Skin of body (tissue), 2 donors: ENCODE measurements around the gene TPI1. TPM values are rescaled to one million over a fixed set of nuclear protein-coding genes. Genes with fewer than 3 reads are reported as not detected.
"Not testable (repeated sequence)": the region's sequence is repeated elsewhere in the genome, so short reads cannot be mapped to it uniquely, and the experiment has no call there.

Source experiments
- DNase-seq: peaks from one replicate; lab custom pipeline; 2025; lab: John Stamatoyannopoulos, UW
- total RNA-seq: library from RNA; depleted of rRNA; stranded (reverse); fragments of >200 nt; gene quantifications from one replicate; pipeline ENCODE4 v1.2.3, GENCODE V29; 2014

Gene TPI1
- total RNA-seq, 1 donor from 2014 or later: 316 TPM

DNA sequence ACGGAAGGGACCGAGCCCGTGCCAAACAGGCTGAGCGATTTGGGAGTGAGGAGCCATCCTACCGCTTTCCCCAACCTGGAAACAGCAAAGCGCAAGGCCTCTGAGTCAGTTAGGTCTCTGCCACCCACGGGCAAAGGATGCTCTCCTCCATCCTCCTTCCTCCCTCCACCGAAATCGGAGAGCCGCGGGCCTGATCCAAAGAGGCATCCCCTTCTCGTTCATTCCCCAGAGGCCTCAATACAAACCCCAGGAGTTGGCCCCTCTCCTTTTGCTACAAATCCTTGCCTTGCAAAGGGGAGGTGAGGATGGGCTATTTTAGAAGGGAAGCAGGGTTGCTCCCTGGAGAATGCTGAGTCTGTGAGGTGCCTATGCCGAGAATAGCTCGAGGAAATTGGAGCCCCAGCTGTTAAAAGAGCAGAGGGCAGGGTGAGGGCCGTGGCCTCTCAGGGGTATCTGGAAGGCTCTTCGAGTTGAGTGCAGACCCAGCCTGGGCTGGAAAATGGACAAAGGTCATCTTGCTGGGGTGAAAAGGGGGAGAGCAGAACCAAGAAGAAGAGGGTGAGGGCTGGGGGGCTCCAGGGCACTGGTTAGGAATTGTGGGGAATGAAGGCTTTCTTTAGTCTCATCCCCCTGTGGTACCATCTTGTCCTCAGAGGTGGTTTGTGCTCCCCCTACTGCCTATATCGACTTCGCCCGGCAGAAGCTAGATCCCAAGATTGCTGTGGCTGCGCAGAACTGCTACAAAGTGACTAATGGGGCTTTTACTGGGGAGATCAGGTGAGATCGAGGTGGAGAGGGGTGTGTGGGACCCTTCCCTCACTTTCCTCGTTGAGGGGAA lies 1.1 kb downstream of the TPI1 start:
- no peak for DNase-seq

GRCh38 chr12:6869049-6870021 lies 2.0 kb downstream of the TPI1 start:
- DNase-seq: peak; percentile 23

DNA sequence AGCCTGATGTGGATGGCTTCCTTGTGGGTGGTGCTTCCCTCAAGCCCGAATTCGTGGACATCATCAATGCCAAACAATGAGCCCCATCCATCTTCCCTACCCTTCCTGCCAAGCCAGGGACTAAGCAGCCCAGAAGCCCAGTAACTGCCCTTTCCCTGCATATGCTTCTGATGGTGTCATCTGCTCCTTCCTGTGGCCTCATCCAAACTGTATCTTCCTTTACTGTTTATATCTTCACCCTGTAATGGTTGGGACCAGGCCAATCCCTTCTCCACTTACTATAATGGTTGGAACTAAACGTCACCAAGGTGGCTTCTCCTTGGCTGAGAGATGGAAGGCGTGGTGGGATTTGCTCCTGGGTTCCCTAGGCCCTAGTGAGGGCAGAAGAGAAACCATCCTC lies 3.0 kb downstream of the TPI1 start:
- not testable (repeated sequence) for DNase-seq

DNA sequence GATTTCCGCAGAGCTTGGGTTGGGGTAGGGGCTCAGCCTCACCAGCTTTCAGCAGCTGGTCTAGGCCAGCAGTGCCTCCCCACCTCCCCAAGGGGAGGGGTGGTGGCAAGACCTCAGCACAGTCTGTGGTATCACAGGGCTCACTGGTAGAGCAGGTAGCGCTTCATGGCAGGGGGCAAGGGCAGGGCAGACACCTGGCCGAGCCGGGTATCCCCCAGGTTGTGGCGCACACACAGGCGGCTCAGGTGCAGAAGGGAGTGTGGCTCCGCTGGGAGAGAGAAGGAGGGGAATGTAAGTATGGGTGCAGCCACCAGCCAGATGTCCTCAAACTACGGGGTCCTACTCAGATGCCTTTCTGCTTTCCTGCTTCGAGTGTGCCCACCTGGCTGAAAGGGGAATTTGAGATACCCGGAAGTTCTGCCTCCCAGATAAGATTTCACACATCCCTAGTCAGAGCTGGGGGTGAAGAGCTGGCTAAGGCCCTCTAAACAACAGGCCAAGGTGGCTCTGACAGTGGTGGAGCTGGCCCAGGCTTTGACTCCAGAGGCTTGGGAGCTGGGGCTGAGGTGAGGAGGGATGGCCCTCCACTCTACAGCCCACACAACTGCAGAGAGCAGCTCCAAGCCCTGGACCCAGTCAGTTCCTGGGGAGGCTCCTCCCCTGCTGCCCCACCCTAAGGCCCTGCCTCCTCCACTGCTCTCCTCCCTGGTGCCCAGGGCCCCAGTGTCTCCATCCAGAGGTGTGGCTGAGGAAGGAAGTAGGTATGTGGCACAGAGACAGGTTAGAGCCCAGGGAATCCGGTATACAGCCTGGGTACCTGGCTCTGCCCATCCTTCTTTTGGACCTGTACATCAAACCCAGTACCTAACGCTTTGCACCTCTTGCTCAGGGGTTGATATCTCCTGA lies 4.0 kb downstream of the TPI1 start:
- DNase-seq: no peak

DNA sequence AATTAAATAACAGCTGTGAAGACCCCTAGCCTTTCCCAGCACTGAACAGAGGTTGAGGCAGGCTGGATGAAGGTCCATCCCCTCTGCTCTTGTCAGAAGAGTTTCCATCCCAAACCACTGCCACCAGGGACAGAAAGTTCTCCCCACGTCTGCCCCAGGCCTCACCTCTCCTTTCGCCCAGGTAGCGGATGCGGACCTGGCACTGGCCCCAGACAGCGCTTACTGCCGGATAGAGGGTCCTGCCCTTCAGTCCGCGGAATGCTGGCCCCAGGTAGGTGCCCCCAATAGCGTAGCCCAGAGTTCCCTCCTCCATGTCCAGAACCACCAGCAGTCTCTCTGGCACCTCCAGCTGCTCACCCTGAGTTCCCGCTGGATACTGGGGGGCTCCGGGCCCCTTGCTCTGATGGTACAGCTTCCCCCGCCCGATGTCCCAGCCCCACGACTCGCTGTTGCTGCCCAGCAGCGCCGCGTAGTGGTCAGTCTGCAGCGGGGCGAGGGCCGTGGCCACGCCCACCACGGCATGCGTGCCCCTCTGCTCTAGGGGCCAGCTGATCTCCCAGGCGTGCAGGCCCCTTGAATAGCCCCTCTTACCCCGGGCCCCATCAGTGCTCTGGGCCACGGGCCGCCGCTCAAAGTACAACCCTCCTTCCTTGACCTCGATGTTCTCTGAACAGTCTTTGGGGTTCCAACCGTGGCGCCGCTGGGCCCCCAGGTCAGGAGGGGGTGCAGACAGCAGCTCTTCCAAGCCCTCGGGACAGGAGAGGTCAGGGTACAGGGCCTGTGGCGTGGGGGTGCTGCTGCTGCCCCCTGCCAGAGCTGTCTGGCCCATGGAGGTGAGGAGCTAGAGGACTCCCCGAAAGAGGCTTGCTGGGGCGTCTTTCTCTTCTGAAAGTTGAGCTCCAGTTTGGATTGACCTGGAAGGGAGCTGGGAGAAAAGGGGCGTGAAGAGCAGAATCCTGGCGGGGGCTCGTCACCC lies 5.0 kb downstream of the TPI1 start:
- DNase-seq: no peak

DNA sequence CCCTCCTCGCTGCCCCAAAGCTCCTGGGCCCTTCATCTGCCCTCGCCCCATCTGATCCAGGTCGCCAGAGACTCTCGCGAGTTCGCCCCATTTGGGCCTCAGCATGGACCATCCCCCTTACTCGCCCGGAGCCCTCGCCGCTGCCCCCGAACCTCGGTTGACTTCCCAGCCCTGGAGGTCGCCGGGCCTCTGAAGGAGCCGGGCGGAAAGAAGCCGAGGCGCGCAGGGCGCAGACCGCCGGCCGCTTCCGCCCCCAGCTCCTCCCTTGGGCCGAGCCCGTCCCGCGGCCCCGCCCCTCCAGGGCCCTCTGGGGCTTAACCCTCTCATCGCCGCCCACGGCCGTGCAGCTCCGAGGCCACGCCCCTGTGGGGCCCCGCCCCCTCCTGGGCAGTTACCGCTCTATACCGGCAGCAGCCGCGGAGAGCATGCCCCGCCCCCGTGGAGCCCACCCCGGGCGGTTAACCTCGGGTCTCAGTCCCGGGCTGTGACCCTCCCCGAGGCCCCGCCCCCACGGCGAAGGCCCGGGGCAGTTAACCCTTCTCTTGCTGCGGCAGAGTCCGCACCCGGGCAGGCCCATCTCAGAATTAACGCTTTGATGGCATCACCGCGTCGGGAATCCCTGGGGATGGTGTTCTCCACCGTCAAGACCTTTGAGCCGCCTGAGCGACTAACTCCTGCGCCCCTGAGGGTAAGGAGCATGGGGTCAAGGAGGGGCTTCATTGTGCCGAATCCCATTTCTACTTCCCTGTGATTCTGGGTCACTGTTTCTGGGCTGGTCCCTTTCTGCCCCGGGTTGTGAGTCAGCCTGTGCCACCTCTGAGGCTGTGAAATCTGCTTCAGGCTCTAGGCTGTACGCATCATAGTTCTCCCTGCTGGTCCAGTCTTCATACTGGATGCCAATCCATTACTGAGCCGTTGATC lies 6.0 kb downstream of the TPI1 start, which contains the start of gene SPSB2:
Gene SPSB2 (minus strand): TSS at position 210 of the 921 bp plus-strand sequence. CDS start 402 bp downstream, outside the sequence.
- peak; percentile 91 for DNase-seq

- not testable (repeated sequence) for DNase-seq
These were observed 6.7 kb downstream of the TPI1 start for GRCh38 chr12:6874015-6874368.

GRCh38 chr12:6879824-6880223 lies 12.5 kb downstream of the TPI1 start:
- DNase-seq: not testable (repeated sequence)

GRCh38 chr12:6883252-6883651 lies 15.9 kb downstream of the TPI1 start:
- DNase-seq: no peak

DNA sequence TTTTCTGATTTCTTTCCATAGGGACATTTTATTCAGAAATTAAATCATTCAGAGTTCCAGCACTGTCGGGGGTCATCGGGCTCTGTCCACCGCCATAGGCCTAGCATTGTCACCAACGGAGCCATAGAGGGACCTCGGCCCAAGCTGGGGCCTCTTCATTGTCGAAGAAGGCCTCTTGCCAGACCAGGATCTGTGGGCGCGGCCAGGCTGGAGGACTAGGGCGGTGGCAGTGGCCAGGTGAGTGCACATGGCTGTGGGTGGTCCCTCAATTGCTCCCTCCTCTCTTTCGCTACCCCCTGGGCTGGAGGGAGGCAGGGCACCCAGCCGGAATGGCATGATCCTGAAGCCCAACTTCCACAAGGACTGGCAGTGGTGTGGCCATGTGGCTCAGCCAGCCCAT lies 16.4 kb downstream of the TPI1 start:
- no peak for DNase-seq

- no peak for DNase-seq
These were observed 17.2 kb downstream of the TPI1 start for GRCh38 chr12:6884539-6884938.

GRCh38 chr12:6886206-6886999 lies 19.1 kb downstream of the TPI1 start:
- not testable (repeated sequence) for DNase-seq

DNA sequence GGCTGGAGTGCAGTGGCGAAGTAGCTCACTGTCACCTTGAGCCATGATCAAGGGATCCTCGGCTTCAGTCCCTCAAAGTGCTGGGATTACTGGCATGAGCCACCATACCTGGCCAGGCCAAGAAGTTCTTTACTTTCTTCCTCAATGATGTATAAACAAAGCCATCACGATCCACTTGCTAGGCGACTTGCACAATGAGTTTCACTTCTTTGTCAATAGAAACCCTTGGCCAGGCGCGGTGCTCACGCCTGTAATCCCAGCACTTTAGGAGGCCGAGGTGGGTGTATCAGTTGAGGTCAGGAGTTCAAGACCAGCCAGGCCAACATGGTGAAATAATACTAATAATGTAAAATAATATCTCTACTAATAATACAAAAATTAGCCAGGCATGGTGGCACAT lies 20.1 kb downstream of the TPI1 start:
- DNase-seq: no peak

- no peak for DNase-seq
These were observed 21.0 kb downstream of the TPI1 start for GRCh38 chr12:6888360-6888759.

DNA sequence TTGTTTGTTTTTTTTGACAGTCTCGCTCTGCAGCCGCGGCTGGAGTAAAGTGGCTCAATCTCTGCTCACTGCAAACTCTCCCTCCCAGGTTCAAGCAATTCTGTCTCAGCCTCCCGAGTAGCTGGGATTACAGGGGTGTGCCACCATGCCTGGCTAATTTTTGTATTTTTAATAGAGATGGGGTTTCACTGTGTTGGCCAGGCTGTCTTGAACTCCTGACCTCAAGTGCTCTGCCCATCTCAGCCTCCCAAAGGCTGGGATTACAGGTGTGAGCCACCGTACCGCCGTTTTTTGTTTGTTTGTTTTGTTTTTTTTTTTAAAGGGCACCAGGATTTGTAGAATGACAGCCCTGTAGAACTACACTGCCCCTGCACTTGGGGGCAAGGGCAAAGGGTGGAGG lies 21.5 kb downstream of the TPI1 start:
- DNase-seq: not testable (repeated sequence)

DNA sequence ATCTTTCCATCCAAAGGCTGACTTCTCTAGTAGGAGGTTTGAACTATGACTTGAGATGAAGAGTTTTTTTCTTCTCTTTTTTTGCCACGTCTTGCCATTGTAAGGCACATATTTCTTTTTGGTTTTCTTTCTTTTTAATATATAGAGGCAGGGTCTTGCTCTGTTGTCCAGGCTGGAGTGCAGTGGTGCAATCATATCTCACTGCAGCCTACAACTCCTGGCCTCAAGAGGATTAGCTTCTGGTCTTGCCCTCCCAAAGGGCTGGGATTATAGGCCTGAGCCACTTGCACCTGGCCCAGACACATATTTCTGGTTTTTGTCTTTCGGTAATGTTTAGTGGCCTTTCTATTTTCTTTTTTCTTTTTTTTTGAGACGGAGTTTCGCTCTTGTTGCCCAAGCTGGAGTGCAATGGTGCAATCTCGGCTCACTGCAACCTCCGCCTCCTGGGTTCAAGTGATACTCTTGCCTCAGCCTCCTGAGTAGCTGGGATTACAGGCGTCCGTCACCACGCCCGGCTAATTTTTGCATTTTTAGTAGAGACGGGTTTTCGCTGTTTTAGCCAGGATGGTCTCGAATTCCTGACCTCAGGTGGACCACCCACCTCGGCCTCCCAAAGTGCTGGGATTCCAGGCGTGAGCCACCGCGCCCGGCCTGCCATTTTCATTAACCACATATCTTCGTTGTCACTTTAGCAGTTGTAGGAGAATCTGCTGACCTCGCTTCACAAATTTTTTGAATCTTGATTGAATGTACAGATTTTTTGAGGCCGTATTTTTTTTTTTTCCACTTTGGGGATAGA lies 22.6 kb downstream of the TPI1 start:
- not testable (repeated sequence) for DNase-seq
